Activated T-helper 2 cell treated with anti-CD3 and anti-CD28 coated beads, Interferon-gamma antibody, Interleukin-2, Interleukin-4, amounts not matched to agents 10 μg/mL and 5 μg/mL and 100 μg/mL, durations not matched to agents 14 hours and 24 hours and 36 hours (primary cell): ENCODE measurements around the gene NRXN2. TPM values are rescaled to one million over a fixed set of nuclear protein-coding genes. Genes with fewer than 3 reads are reported as not detected.
A peak's percentile ranks its signal among the peaks of the same experiment; 100 is the strongest.
"Not testable (repeated sequence)": the region's sequence is repeated elsewhere in the genome, so short reads cannot be mapped to it uniquely, and the experiment has no call there.

ENCODE experiments used
- DNase-seq: peaks from one replicate; pipeline ENCODE4 v3.0.0; 2021; ENCODE audit warnings: low spot score
- H3K27ac Mint-ChIP-seq: one replicate; pipeline ENCODE4 v1.8.0; 2021; ENCODE audit warnings: mixed read lengths
- H3K27me3 Mint-ChIP-seq: one replicate; pipeline ENCODE4 v1.8.0; 2021; ENCODE audit warnings: low read depth, mixed read lengths
- H3K36me3 Mint-ChIP-seq: one replicate; pipeline ENCODE4 v1.8.0; 2021; ENCODE audit warnings: low read depth, mixed read lengths
- H3K4me1 Mint-ChIP-seq: one replicate; pipeline ENCODE4 v1.8.0; 2021; ENCODE audit warnings: low read depth, mixed read lengths
- H3K4me3 Mint-ChIP-seq: one replicate; pipeline ENCODE4 v1.8.0; 2021; ENCODE audit warnings: low read depth, mild to moderate bottlenecking, moderate library complexity, mixed read lengths
- H3K9me3 Mint-ChIP-seq: one replicate; pipeline ENCODE4 v1.8.0; 2021; ENCODE audit warnings: mixed read lengths
- intact Hi-C: fragments of 100-400 bp; cut with micrococcal nuclease; formaldehyde crosslinking; loops from one replicate; pipeline ENCODE4 v1.15.1; 2023
- total RNA-seq: library from RNA; stranded (reverse); gene quantifications from 2 replicates; pipeline ENCODE4 v1.2.3, GENCODE V29; 2022

Gene NRXN2
- total RNA-seq, 1 donor from 2014 or later, result not detected

- intact Hi-C loops, result no loop called here
- Mint-ChIP-seq H3K9me3 (no peaks in the 10 kb centered on the region), H3K4me1 (peaks cover 4% of the 10 kb centered on the region), H3K27ac (peak overlapping the region; percentile 24), H3K27me3 (no peaks in the 10 kb centered on the region), H3K36me3 (no peaks in the 10 kb centered on the region), H3K4me3 (no peak overlapping the region)
- no peak for DNase-seq
Measured at GRCh38 chr11:64566915-64567891, 155.8 kb downstream of the NRXN2 start.

GRCh38 chr11:64566042-64566914, 156.7 kb downstream of the NRXN2 start:
- no peaks in the 10 kb centered on the region for H3K9me3 Mint-ChIP-seq
- H3K27ac Mint-ChIP-seq, result peak overlapping the region; percentile 24
- H3K4me3 Mint-ChIP-seq, result no peak overlapping the region
- H3K36me3 Mint-ChIP-seq, result no peaks in the 10 kb centered on the region
- peak; percentile 40 for DNase-seq
- peaks cover 4% of the 10 kb centered on the region for H3K4me1 Mint-ChIP-seq
- intact Hi-C loops, result no loop called here
- H3K27me3 Mint-ChIP-seq, result no peaks in the 10 kb centered on the region

- Mint-ChIP-seq H3K4me1 (peaks cover 4% of the 10 kb centered on the region), H3K9me3 (no peaks in the 10 kb centered on the region), H3K36me3 (no peaks in the 10 kb centered on the region), H3K27me3 (no peaks in the 10 kb centered on the region), H3K4me3 (no peak overlapping the region), H3K27ac (no peak overlapping the region)
- intact Hi-C loops, result no loop called here
- DNase-seq, result no peak
Measured at GRCh38 chr11:64564947-64565889, 157.8 kb downstream of the NRXN2 start.

GRCh38 chr11:64564419-64564818, 158.6 kb downstream of the NRXN2 start:
- Mint-ChIP-seq H3K4me3 (no peak overlapping the region), H3K27me3 (no peaks in the 10 kb centered on the region), H3K27ac (no peak overlapping the region), H3K36me3 (no peaks in the 10 kb centered on the region), H3K9me3 (no peaks in the 10 kb centered on the region), H3K4me1 (peaks cover 4% of the 10 kb centered on the region)
- intact Hi-C loops, result no loop called here
- no peak for DNase-seq

GRCh38 chr11:64563966-64564365, 159.0 kb downstream of the NRXN2 start:
- no peaks in the 10 kb centered on the region for H3K27me3 Mint-ChIP-seq
- no peaks in the 10 kb centered on the region for H3K36me3 Mint-ChIP-seq
- intact Hi-C loops, result no loop called here
- no peaks in the 10 kb centered on the region for H3K9me3 Mint-ChIP-seq
- no peak for DNase-seq
- H3K4me1 Mint-ChIP-seq, result peaks cover 4% of the 10 kb centered on the region
- no peak overlapping the region for H3K27ac Mint-ChIP-seq
- H3K4me3 Mint-ChIP-seq, result no peak overlapping the region

- no peaks in the 10 kb centered on the region for H3K36me3 Mint-ChIP-seq
- H3K27me3 Mint-ChIP-seq, result no peaks in the 10 kb centered on the region
- H3K4me1 Mint-ChIP-seq, result peaks cover 4% of the 10 kb centered on the region
- H3K27ac Mint-ChIP-seq, result no peak overlapping the region
- H3K4me3 Mint-ChIP-seq, result no peak overlapping the region
- no peak for DNase-seq
- intact Hi-C loops, result no loop called here
- H3K9me3 Mint-ChIP-seq, result no peaks in the 10 kb centered on the region
Measured at GRCh38 chr11:64562723-64563351, 160.2 kb downstream of the NRXN2 start.

GRCh38 chr11:64561984-64562722, 160.8 kb downstream of the NRXN2 start:
- Mint-ChIP-seq H3K4me3 (no peak overlapping the region), H3K27ac (no peak overlapping the region), H3K27me3 (no peaks in the 10 kb centered on the region), H3K4me1 (peaks cover 4% of the 10 kb centered on the region), H3K36me3 (no peaks in the 10 kb centered on the region), H3K9me3 (no peaks in the 10 kb centered on the region)
- intact Hi-C loops, result no loop called here
- no peak for DNase-seq

- H3K27me3 Mint-ChIP-seq, H3K4me3 Mint-ChIP-seq, H3K36me3 Mint-ChIP-seq, intact Hi-C loops, H3K9me3 Mint-ChIP-seq, H3K27ac Mint-ChIP-seq, H3K4me1 Mint-ChIP-seq, DNase-seq: not testable (repeated sequence)
Measured at GRCh38 chr11:64561429-64561828, 161.6 kb downstream of the NRXN2 start.

GRCh38 chr11:64560941-64561340, 162.1 kb downstream of the NRXN2 start:
- no peak overlapping the region for H3K4me3 Mint-ChIP-seq
- intact Hi-C loops, result no loop called here

GRCh38 chr11:64560139-64560771, 162.7 kb downstream of the NRXN2 start:
- no peaks in the 10 kb centered on the region for H3K4me1 Mint-ChIP-seq
- no peak overlapping the region for H3K27ac Mint-ChIP-seq
- H3K9me3 Mint-ChIP-seq, result no peaks in the 10 kb centered on the region
- H3K4me3 Mint-ChIP-seq, result no peak overlapping the region
- H3K27me3 Mint-ChIP-seq, result no peaks in the 10 kb centered on the region
- H3K36me3 Mint-ChIP-seq, result no peaks in the 10 kb centered on the region
- intact Hi-C loops, result no loop called here
- DNase-seq, result no peak

More at GRCh38 chr11:64560941-64561340, 162.1 kb downstream of the NRXN2 start:
- no peaks in the 10 kb centered on the region for H3K9me3 Mint-ChIP-seq
- no peaks in the 10 kb centered on the region for H3K4me1 Mint-ChIP-seq
- no peaks in the 10 kb centered on the region for H3K27me3 Mint-ChIP-seq
- no peaks in the 10 kb centered on the region for H3K36me3 Mint-ChIP-seq
- DNase-seq, result no peak
- H3K27ac Mint-ChIP-seq, result no peak overlapping the region
